ENCODE measurements around the gene STARD8.

DNA sequence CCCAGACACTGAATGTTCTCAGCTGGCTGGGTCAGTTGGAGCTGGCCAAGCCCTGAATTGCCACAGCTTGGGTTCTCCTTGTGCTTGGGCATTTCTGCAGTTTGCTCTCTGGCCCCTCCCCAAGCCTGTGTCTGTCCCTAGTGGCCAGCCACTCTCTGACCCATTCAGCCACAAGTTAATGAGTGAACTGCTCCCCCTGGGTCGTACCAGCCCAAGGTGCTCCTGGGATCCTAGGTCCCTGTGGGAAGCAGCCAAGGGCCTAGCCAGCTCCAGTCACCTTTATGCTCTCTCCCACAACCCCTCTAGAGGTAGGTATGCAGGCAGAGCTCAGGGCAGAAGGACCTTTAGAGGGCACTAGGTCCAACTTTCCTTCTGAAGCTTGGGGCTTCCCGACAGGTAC is 51.5 kb downstream of the STARD8 start:
- no peak for TF ChIP-seq CTCF (IDR thresholded peaks at IDR 0.05)
- TF ChIP-seq EZH2 (IDR thresholded peaks at IDR 0.05; ENCODE audit: borderline replicate concordance, insufficient read depth, low read depth, low read length, poor library complexity, severe bottlenecking): no peak

Data from B cell (primary cell).